ENCODE data around the gene CNTD1.

CNTD1 gene

GRCh38 chr17:42779304-42779935, 19.2 kb upstream of the CNTD1 start:
- DNase-seq (ENCODE audit: low read depth) = no peak

DNA sequence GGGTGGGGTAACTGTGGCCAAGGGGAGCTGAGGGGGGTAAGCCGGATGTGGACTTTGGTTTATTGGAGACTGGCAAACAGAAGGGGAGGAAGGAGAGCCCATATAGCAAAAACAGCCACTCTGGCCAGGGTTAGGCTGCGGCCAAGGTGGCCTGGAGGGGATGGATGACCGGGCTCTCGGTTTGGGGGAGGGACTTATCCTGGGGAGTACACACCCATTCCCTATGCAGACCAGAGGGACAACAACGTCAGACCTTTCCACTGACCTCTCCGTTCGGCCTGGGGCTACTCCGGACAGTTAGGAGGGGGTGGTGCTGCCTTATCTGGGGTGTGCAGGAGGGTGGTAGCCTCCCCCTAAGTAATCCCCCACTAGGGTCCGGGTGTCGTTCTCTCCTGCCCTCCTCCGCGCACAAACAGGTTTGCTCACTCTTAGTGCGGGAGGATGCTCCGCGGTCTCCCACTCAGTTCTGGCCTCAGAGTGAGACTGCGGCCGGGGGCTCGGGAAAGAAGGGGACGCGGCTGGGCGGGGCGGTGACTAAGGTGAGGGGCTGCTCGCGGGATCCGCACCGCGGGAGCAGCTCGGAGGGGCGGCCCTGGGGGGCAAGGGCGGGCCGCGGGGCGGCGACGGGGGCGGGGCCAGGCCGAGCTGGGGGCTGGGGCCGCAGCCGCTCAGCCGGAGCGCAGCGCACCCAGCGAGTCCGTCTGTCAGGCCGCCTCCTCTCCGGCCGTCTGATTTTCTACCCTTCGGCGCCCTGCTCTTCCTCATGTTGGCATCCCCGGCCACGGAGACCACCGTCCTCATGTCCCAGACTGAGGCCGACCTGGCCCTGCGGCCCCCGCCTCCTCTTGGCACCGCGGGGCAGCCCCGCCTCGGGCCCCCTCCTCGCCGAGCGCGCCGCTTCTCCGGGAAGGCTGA, 18.5 kb upstream of the CNTD1 start, which contains the start of gene WNK4:
Gene WNK4 (plus strand): TSS at position 675 of the 915 bp plus-strand sequence. CDS start 89 bp downstream, at position 764.
- peak; percentile 20 for DNase-seq (ENCODE audit: low read depth)

- DNase-seq (ENCODE audit: low read depth) = no peak
These were observed 17.6 kb upstream of the CNTD1 start for GRCh38 chr17:42780851-42781638.

DNA sequence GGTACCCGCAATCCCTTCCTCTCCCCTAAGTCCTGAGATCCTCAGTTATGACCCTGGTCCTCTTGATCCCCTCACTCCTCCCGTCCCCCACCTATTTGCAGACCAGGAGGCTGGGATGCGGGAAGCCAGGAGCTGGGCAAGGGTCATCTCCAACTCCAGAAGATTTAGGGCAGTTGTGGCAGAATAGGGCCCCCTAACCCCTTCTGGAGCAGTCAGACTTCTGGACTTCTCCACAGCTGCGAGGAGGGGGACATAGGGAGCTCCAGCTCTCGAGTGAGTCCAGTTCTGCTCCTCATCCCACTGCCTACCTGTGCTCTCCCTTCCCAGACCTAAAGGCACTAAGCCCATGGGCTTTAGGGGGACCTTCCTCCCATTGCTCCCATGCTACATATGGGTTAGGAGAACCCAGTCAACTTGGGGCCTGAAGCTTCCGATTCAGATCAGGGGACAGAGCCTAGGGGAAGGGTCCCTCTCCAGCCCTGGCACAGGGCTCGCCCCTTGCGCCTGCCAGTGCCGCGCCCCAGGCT, 17.0 kb upstream of the CNTD1 start:
- DNase-seq (ENCODE audit: low read depth) = no peak

DNA sequence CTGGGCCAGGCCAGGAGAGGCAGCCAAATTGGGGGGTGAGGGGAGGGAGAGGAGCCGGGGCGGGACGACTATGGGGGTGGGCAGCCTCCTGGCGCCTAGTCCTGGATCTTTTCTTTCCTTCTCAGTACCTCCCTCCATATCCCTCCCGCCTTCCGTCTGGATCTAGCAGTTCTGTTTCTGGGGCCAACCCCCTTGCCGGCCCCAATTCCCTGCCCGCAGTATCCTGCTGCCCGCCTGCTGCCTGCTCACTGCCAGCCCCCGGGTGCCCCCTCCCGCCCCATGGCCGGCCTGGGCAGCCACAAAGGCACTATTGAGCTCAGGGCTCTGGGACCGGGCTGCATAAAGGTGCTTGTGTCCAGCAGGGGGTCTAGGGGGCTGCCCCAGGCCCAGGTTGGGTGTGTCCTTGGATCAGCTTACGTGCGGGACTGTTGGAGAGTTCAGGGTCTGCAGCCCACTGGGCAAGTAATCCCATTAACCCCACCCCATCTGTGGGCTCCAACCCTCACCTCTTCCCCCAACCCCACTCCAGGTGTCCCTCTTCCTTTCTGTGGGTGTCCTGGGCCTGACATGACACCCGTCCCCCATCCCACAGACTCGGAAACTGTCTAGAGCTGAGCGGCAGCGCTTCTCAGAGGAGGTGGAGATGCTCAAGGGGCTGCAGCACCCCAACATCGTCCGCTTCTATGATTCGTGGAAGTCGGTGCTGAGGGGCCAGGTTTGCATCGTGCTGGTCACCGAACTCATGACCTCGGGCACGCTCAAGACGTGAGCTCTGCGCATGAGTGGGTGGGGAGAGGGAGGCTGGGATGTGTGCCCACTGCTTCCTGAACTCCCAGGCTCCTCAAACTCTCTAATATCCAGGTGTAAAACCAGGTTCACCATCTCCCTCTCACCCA, 16.2 kb upstream of the CNTD1 start:
- DNase-seq (ENCODE audit: low read depth) = no peak

DNA sequence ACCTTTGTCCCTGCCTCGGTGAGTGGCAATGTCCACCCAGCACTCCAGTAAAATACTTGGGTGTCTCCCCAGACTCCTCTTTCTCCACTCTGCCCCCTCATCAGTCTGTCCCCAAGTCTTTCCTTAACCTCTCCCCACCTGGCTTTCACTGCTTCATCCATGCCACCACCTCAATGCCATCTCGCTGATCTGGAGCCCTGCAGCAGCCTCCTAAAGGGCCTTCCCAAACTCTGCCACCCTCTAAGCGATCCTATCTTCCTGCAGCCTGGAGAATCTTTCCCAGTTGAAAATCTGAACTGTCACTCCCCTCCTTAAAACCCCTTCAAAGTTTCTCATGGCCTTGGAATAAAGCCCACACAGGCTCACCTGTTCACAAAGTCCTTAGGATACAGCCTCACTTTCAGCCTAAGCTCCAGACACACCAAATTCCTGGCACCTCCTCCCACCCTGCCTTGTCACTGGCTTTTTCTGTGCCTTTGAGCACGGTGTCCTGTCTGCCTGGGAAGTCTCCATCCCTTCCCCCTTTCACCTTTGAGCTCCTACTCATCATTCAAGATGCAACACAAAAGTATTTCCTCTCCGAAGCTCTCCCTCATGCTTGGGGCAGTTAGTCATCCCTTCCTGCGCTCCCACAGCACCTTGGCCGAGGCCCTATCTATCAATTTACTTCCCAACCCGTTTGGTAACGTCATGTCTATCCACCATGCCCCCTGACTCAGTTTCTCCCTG, 15.4 kb upstream of the CNTD1 start:
- DNase-seq (ENCODE audit: low read depth) = no peak

DNA sequence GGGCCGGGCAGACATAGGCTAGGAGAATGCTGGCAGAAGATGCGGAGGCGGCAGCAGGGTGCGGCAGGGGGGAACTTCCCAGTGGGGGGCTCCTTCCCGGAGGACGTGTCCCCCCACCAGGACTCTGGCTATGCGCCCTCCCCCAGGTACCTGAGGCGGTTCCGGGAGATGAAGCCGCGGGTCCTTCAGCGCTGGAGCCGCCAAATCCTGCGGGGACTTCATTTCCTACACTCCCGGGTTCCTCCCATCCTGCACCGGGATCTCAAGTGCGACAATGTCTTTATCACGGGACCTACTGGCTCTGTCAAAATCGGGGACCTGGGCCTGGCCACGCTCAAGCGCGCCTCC, 14.9 kb upstream of the CNTD1 start:
- DNase-seq (ENCODE audit: low read depth) = no peak

DNA sequence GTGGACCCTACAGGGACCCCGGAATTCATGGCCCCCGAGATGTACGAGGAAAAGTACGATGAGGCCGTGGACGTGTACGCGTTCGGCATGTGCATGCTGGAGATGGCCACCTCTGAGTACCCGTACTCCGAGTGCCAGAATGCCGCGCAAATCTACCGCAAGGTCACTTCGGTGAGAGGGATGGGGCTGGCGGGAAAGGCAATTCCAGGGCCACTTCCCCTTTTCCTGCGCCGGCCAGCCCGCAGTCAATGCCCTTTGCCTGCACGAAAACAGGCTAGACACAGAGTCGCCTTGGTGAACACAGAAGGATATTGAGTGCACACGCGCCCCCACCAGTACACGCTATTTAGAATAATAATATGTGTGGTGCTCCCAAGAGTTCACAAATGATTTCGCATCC, 14.3 kb upstream of the CNTD1 start:
- no peak for DNase-seq (ENCODE audit: low read depth)

DNA sequence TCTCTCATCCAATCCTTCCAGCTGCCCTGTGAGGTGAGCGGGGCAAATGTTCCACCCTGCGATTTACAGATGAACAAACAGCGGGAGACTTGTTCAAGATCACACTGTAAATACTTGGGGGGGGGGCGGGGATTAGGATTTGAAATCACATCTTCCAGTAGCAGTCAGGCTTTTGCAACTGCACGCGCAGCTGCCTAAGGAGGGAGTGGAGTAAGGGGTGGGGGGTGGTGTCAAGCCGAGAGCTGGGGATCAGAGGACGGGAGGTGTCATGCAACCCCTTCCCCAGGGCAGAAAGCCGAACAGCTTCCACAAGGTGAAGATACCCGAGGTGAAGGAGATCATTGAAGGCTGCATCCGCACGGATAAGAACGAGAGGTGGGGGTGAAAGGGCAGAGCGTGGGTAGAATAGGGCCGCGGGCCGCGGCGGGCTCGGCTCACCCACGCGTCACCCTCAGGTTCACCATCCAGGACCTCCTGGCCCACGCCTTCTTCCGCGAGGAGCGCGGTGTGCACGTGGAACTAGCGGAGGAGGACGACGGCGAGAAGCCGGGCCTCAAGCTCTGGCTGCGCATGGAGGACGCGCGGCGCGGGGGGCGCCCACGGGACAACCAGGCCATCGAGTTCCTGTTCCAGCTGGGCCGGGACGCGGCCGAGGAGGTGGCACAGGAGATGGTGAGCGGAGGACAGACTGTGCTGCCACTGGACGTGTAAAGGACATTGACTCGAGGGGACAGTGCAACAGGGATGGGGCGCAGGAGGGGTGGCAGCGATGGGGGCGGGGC, 13.7 kb upstream of the CNTD1 start:
- DNase-seq (ENCODE audit: low read depth) = no peak

DNA sequence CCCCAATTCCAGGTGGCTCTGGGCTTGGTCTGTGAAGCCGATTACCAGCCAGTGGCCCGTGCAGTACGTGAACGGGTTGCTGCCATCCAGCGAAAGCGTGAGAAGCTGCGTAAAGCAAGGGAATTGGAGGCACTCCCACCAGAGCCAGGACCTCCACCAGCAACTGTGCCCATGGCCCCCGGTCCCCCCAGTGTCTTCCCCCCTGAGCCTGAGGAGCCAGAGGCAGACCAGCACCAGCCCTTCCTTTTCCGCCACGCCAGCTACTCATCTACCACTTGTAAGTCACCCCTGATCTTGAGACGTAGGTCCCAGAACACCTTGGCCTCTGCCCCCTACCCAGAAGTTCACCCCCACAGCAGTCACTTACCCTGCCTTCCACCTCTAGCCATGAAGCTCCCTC, 11.4 kb upstream of the CNTD1 start:
- no peak for DNase-seq (ENCODE audit: low read depth)

- no peak for DNase-seq (ENCODE audit: low read depth)
These were observed 6.7 kb upstream of the CNTD1 start for GRCh38 chr17:42791948-42792347.

GRCh38 chr17:42792545-42792944, 6.1 kb upstream of the CNTD1 start:
- no peak for DNase-seq (ENCODE audit: low read depth)

GRCh38 chr17:42795061-42795460, 3.6 kb upstream of the CNTD1 start:
- no peak for DNase-seq (ENCODE audit: low read depth)

- no peak for DNase-seq (ENCODE audit: low read depth)
These were observed 3.2 kb upstream of the CNTD1 start for GRCh38 chr17:42795465-42795864.

- no peak for DNase-seq (ENCODE audit: low read depth)
These were observed 2.4 kb upstream of the CNTD1 start for GRCh38 chr17:42796066-42796758.

GRCh38 chr17:42797067-42798007, 1.3 kb upstream of the CNTD1 start:
- no peak for DNase-seq (ENCODE audit: low read depth)

GRCh38 chr17:42798011-42798382, 664 bp upstream of the CNTD1 start:
- no peak for DNase-seq (ENCODE audit: low read depth)

Measured in fibroblast of gingiva (primary cell).